CD4-positive, CD25-positive, alpha-beta regulatory T cell (primary cell): Measurements from ENCODE around the gene ZFAND3. TPM values are rescaled to one million over a fixed set of nuclear protein-coding genes. Genes with fewer than 3 reads are reported as not detected.
A peak's percentile ranks its signal among the peaks of the same experiment; 100 is the strongest.
"Not testable (repeated sequence)": the region's sequence is repeated elsewhere in the genome, so short reads cannot be mapped to it uniquely, and the experiment has no call there.

ENCODE experiments used
- ATAC-seq, 2 donors: fragments of 150-1000 bp; cut with Tn5 transposase; one replicate each; pipeline ENCODE4 v1.10.0; 2021; ENCODE audit warnings: low read depth in 2 of 2, moderate number of reproducible peaks in 2 of 2, moderate library complexity in 1 of 2
- DNase-seq, 3 donors: peaks; one replicate each; pipeline versions ENCODE4 v3.0.0 to v3.0.0-alpha.2; 2012 to 2022; ENCODE audit warnings: mixed read lengths in 1 of 3
- H3K27ac ChIP-seq: one replicate; pipeline ENCODE4 v1.7.0; 2013; ENCODE audit warnings: mild to moderate bottlenecking, low read length; ENCODE audit not compliant: insufficient read depth, poor library complexity, severe bottlenecking
- H3K27me3 ChIP-seq: one replicate; pipeline ENCODE4 v1.7.0; 2013; ENCODE audit warnings: low read length; ENCODE audit not compliant: control insufficient read depth, insufficient read depth
- H3K36me3 ChIP-seq: one replicate; pipeline ENCODE4 v1.7.0; 2013; ENCODE audit warnings: mild to moderate bottlenecking, low read length, moderate library complexity; ENCODE audit not compliant: control insufficient read depth, insufficient read depth
- H3K4me1 ChIP-seq: 2 replicates; pipeline ENCODE4 v1.7.0; 2013; ENCODE audit warnings: mild to moderate bottlenecking, low read length; ENCODE audit not compliant: insufficient read depth, control insufficient read depth, poor library complexity, severe bottlenecking
- H3K4me3 ChIP-seq: one replicate; pipeline ENCODE4 v1.7.0; 2013; ENCODE audit warnings: low read depth, mild to moderate bottlenecking, low read length, moderate library complexity
- H3K9me3 ChIP-seq, 2 experiments: 1 replicate in 1 of 2; 2 replicates in 1 of 2; pipeline ENCODE4 v1.7.0; 2013; ENCODE audit warnings: low read length in 2 of 2, mild to moderate bottlenecking in 1 of 2, moderate library complexity in 1 of 2; ENCODE audit not compliant: control insufficient read depth in 2 of 2
- H3K27ac Mint-ChIP-seq, 3 donors: one replicate each; pipeline ENCODE4 v1.8.0; 2020 to 2022; ENCODE audit warnings: mild to moderate bottlenecking in 3 of 3, mixed read lengths in 3 of 3, moderate library complexity in 2 of 3
- H3K27me3 Mint-ChIP-seq: one replicate; pipeline ENCODE4 v1.8.0; 2022; ENCODE audit warnings: mild to moderate bottlenecking, mixed read lengths
- H3K36me3 Mint-ChIP-seq: one replicate; pipeline ENCODE4 v1.8.0; 2020; ENCODE audit warnings: mixed read lengths
- H3K4me1 Mint-ChIP-seq, 4 donors: one replicate each; pipeline ENCODE4 v1.8.0; 2020 to 2022; ENCODE audit warnings: mixed read lengths in 4 of 4, mild to moderate bottlenecking in 1 of 4
- H3K4me3 Mint-ChIP-seq, 4 donors: one replicate each; pipeline ENCODE4 v1.8.0; 2020 to 2022; ENCODE audit warnings: mild to moderate bottlenecking in 4 of 4, mixed read lengths in 4 of 4, moderate library complexity in 3 of 4
- H3K9me3 Mint-ChIP-seq, 7 donors: one replicate each; pipeline ENCODE4 v1.8.0; 2020 to 2022; ENCODE audit warnings: mixed read lengths in 7 of 7, mild to moderate bottlenecking in 3 of 7, moderate library complexity in 2 of 7
- polyA plus RNA-seq, 4 donors: library from polyadenylated mRNA; unstranded; fragments of 300-500 nt; fragmentation: Illumina TruSeq; gene quantifications; one replicate each; pipeline ENCODE4 v1.2.3, GENCODE V29; 2021
- total RNA-seq: library from RNA; stranded (reverse); gene quantifications from one replicate; pipeline ENCODE4 v1.2.3, GENCODE V29; 2022

ZFAND3 gene
- total and polyA plus RNA-seq, 5 donors from 2014 or later, result 3.5 to 60.0 (median 5.1) TPM

- H3K36me3 Mint-ChIP-seq, result peaks cover 28% of the 10 kb centered on the region
- Histone ChIP-seq H3K27ac (no peak overlapping the region), H3K27me3 (no peaks in the 10 kb centered on the region), H3K36me3 (peaks cover 3% of the 10 kb centered on the region), H3K4me1 (peaks cover 13% of the 10 kb centered on the region), H3K4me3 (peak overlapping the region; percentile 16), H3K9me3 (peaks cover 0 to 3% of the 10 kb centered on the region in 2 experiments)
- peaks cover 0 to 20% (median 7%) of the 10 kb centered on the region in 7 donors for H3K9me3 Mint-ChIP-seq
- H3K27me3 Mint-ChIP-seq, result no peaks in the 10 kb centered on the region
- peak overlapping the region in 2 of 4 donors; percentile 1 to 7 for H3K4me3 Mint-ChIP-seq
- ATAC-seq (no peak), DNase-seq (no peak)
- H3K4me1 Mint-ChIP-seq, result peaks cover 45 to 74% (median 71%) of the 10 kb centered on the region in 4 donors
- H3K27ac Mint-ChIP-seq, result peak overlapping the region in 1 of 3 donors; percentile 15
Observed at GRCh38 chr6:37893257-37893656, 73.7 kb downstream of the ZFAND3 start.

- not testable (repeated sequence) for DNase-seq, H3K27me3 ChIP-seq, H3K36me3 ChIP-seq, ATAC-seq, H3K27ac Mint-ChIP-seq, H3K4me3 ChIP-seq, H3K27ac ChIP-seq, H3K9me3 ChIP-seq, H3K27me3 Mint-ChIP-seq
- Mint-ChIP-seq H3K4me3 (peak overlapping the region in 1 of 4 donors; percentile 1), H3K4me1 (peaks cover 46 to 71% (median 67%) of the 10 kb centered on the region in 4 donors), H3K36me3 (peaks cover 28% of the 10 kb centered on the region), H3K9me3 (peaks cover 0 to 20% (median 7%) of the 10 kb centered on the region in 7 donors)
- peaks cover 13% of the 10 kb centered on the region for H3K4me1 ChIP-seq
Observed at GRCh38 chr6:37893734-37894133, 74.2 kb downstream of the ZFAND3 start.

GRCh38 chr6:37894585-37894984 is 75.1 kb downstream of the ZFAND3 start:
- Mint-ChIP-seq H3K4me3 (no peak overlapping the region), H3K27me3 (no peaks in the 10 kb centered on the region), H3K36me3 (peaks cover 28% of the 10 kb centered on the region), H3K27ac (peak overlapping the region in 1 of 3 donors; percentile 15), H3K9me3 (peaks cover 0 to 20% (median 7%) of the 10 kb centered on the region in 7 donors), H3K4me1 (peaks cover 43 to 73% (median 60%) of the 10 kb centered on the region in 4 donors)
- Histone ChIP-seq H3K27me3 (no peaks in the 10 kb centered on the region), H3K9me3 (peaks cover 0 to 3% of the 10 kb centered on the region in 2 experiments), H3K36me3 (peaks cover 3% of the 10 kb centered on the region), H3K4me3 (no peak overlapping the region), H3K27ac (no peak overlapping the region), H3K4me1 (peaks cover 13% of the 10 kb centered on the region)
- ATAC-seq (no peak), DNase-seq (no peak)

GRCh38 chr6:37897321-37897720 is 77.8 kb downstream of the ZFAND3 start:
- H3K9me3 Mint-ChIP-seq, result peaks cover 0 to 20% (median 7%) of the 10 kb centered on the region in 7 donors

GRCh38 chr6:37897818-37898515 is 78.4 kb downstream of the ZFAND3 start:
- H3K36me3 ChIP-seq, result peaks cover 3% of the 10 kb centered on the region
- ATAC-seq (no peak), DNase-seq (no peak)
- peak overlapping the region in 1 of 3 donors; percentile 20 for H3K27ac Mint-ChIP-seq
- H3K36me3 Mint-ChIP-seq, result peaks cover 19% of the 10 kb centered on the region
- H3K27me3 Mint-ChIP-seq, result no peaks in the 10 kb centered on the region
- peak overlapping the region in 2 of 4 donors; percentile 9 to 10 for H3K4me3 Mint-ChIP-seq
- H3K9me3 ChIP-seq, result peaks cover 0 to 3% of the 10 kb centered on the region in 2 experiments
- peaks cover 33 to 63% (median 43%) of the 10 kb centered on the region in 4 donors for H3K4me1 Mint-ChIP-seq
- peaks cover 4% of the 10 kb centered on the region for H3K4me1 ChIP-seq
- H3K9me3 Mint-ChIP-seq, result peaks cover 0 to 13% (median 7%) of the 10 kb centered on the region in 7 donors
- H3K4me3 ChIP-seq, result no peak overlapping the region
- no peak overlapping the region for H3K27ac ChIP-seq
- no peaks in the 10 kb centered on the region for H3K27me3 ChIP-seq

More at GRCh38 chr6:37897321-37897720, 77.8 kb downstream of the ZFAND3 start:
- H3K4me1 Mint-ChIP-seq, result peaks cover 39 to 69% (median 49%) of the 10 kb centered on the region in 4 donors
- no peak for DNase-seq
- Histone ChIP-seq H3K27me3 (no peaks in the 10 kb centered on the region), H3K4me3 (no peak overlapping the region), H3K36me3 (peaks cover 3% of the 10 kb centered on the region), H3K9me3 (peaks cover 0 to 3% of the 10 kb centered on the region in 2 experiments), H3K27ac (no peak overlapping the region), H3K4me1 (peaks cover 7% of the 10 kb centered on the region)
- H3K4me3 Mint-ChIP-seq, result no peak overlapping the region
- no peaks in the 10 kb centered on the region for H3K27me3 Mint-ChIP-seq
- ATAC-seq, result no peak
- no peak overlapping the region for H3K27ac Mint-ChIP-seq
- H3K36me3 Mint-ChIP-seq, result peaks cover 23% of the 10 kb centered on the region

DNA sequence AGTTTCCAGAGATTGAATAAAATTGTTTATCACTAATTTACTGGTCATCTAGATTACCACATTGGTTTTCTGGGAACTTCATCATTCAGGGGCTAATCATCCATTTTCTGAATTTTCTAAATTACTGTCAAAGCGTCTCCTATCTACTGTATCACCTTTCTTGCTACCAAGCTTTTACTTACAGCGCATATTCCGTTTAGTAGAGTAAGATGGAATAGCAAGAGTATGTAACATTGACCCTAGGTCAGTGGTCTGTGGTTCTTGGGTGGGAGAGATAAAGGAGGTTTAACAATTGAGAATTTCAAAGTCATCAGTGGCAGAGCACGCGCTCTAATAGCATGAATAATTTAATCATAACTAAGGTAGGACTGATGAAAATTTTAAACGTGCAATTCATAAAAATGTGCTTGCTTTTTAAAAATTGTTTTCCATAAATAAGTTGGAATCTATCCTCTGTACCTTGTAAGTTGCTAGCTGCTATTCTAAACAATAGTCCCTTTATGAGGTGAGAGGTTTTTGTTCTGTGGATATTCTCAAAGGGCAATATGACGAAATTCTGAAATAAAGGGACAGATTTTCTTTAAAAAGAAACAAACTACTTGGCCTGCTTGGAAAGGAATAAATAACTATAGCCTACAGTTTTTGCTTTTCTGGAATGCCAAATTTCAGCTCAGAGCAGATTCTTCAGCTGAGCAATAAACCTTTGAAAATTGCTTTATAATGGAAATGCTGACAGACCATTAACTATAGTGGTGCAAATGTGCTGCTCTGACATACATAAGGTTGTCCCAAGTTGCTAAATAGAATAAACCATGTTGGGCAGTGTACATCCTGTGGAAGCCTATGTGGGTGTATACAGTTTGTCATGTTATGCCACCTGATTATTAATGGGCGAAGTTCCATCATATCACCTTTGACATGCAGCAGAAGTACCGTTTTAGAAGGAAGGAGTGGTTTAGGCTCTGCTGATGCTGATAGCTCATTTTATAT is 84.1 kb downstream of the ZFAND3 start:
- no peak overlapping the region for H3K4me3 ChIP-seq

DNA sequence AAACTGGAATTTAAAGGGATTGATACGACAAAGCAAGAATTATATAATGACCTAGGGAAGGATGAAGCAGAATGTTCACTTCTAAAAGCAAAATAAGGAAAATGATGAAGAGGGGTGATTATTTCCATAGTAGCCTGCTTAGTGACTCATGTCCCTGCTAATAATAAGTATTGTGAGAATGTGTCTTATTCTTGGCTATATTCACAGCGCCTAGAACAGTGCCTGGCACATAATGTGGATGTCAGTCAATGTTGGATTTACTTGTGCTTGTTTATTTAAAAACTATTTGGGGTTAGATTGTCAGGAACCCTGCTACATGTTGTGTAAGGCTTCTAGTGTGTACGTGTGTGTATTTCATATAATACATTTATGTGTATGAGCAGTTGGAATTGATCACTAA is 85.1 kb downstream of the ZFAND3 start:
- no peak for ATAC-seq
- Mint-ChIP-seq H3K36me3 (no peaks in the 10 kb centered on the region), H3K27me3 (no peaks in the 10 kb centered on the region), H3K4me3 (no peak overlapping the region), H3K4me1 (peaks cover 31 to 66% (median 45%) of the 10 kb centered on the region in 4 donors), H3K27ac (no peak overlapping the region), H3K9me3 (no peaks in the 10 kb centered on the region)
- H3K4me3 ChIP-seq, result no peak overlapping the region
- no peak overlapping the region for H3K27ac ChIP-seq
- H3K9me3 ChIP-seq, result no peaks in the 10 kb centered on the region
- no peak for DNase-seq
- no peaks in the 10 kb centered on the region for H3K36me3 ChIP-seq
- no peaks in the 10 kb centered on the region for H3K27me3 ChIP-seq
- H3K4me1 ChIP-seq, result peaks cover 17% of the 10 kb centered on the region

More for the DNA sequence above, 84.1 kb downstream of the ZFAND3 start:
- Mint-ChIP-seq H3K36me3 (no peaks in the 10 kb centered on the region), H3K9me3 (no peaks in the 10 kb centered on the region), H3K27ac (peak overlapping the region in 1 of 3 donors; percentile 24), H3K4me3 (no peak overlapping the region), H3K27me3 (no peaks in the 10 kb centered on the region), H3K4me1 (peaks cover 25 to 64% (median 39%) of the 10 kb centered on the region in 4 donors)
- no peak for DNase-seq
- Histone ChIP-seq H3K27ac (no peak overlapping the region), H3K4me1 (peaks cover 8% of the 10 kb centered on the region), H3K9me3 (no peaks in the 10 kb centered on the region), H3K27me3 (no peaks in the 10 kb centered on the region), H3K36me3 (no peaks in the 10 kb centered on the region)
- ATAC-seq, result no peak
